ENCODE data around the gene MYOD1.
A peak's percentile ranks its signal among the peaks of the same experiment; 100 is the strongest.

The MYOD1 gene

GRCh38 chr11:17703951-17704350 lies 15.4 kb upstream of the MYOD1 start:
- no peak for DNase-seq

- DNase-seq = no peak
These were observed 11.5 kb upstream of the MYOD1 start for GRCh38 chr11:17707830-17708229.

GRCh38 chr11:17711836-17712235 lies 7.5 kb upstream of the MYOD1 start:
- DNase-seq = no peak

GRCh38 chr11:17713851-17714250 lies 5.5 kb upstream of the MYOD1 start:
- no peak for DNase-seq

- no peak for DNase-seq
These were observed 5.0 kb upstream of the MYOD1 start for GRCh38 chr11:17714356-17714854.

- DNase-seq = no peak
These were observed 4.5 kb upstream of the MYOD1 start for GRCh38 chr11:17714870-17715269.

GRCh38 chr11:17716807-17717206 lies 2.6 kb upstream of the MYOD1 start:
- no peak for DNase-seq

GRCh38 chr11:17718015-17718414 lies 1.4 kb upstream of the MYOD1 start:
- no peak for DNase-seq

- no peak for DNase-seq
These were observed 835 bp upstream of the MYOD1 start for GRCh38 chr11:17718510-17718962.

- DNase-seq = no peak
These were observed 796 bp downstream of the MYOD1 start for GRCh38 chr11:17719938-17720795.

GRCh38 chr11:17720796-17721171 lies 1.4 kb downstream of the MYOD1 start:
- DNase-seq = no peak

- no peak for DNase-seq
These were observed 2.0 kb downstream of the MYOD1 start for GRCh38 chr11:17721242-17721999.

GRCh38 chr11:17722000-17722643 lies 2.8 kb downstream of the MYOD1 start:
- no peak for DNase-seq

- no peak for DNase-seq
These were observed 4.9 kb downstream of the MYOD1 start for GRCh38 chr11:17724020-17724908.

GRCh38 chr11:17725174-17725573 lies 5.8 kb downstream of the MYOD1 start:
- no peak for DNase-seq

- DNase-seq = no peak
These were observed 10.8 kb downstream of the MYOD1 start for GRCh38 chr11:17730137-17730536.

GRCh38 chr11:17730608-17731462 lies 11.5 kb downstream of the MYOD1 start:
- DNase-seq = peak; percentile 90

GRCh38 chr11:17733261-17733660 lies 13.9 kb downstream of the MYOD1 start:
- DNase-seq = no peak

GRCh38 chr11:17734418-17734911 lies 15.1 kb downstream of the MYOD1 start, which contains the start of gene KCNC1:
KCNC1 (plus strand) TSS chr11:17734781; CDS start chr11:17736003, 1,222 bp downstream.
- DNase-seq = peak; percentile 39

GRCh38 chr11:17734986-17735817 lies 15.8 kb downstream of the MYOD1 start:
- peak; percentile 20 for DNase-seq
